ENCODE data around the gene DCXR. TPM values are rescaled to one million over a fixed set of nuclear protein-coding genes. Genes with fewer than 3 reads are reported as not detected.
A peak's percentile ranks its signal among the peaks of the same experiment; 100 is the strongest.

DCXR gene
- total and polyA plus RNA-seq, 2 of the 13 experiments (the other 11 are each of a cell fraction or from before 2014, with no cell fraction given), result 287 to 311 TPM

DNA sequence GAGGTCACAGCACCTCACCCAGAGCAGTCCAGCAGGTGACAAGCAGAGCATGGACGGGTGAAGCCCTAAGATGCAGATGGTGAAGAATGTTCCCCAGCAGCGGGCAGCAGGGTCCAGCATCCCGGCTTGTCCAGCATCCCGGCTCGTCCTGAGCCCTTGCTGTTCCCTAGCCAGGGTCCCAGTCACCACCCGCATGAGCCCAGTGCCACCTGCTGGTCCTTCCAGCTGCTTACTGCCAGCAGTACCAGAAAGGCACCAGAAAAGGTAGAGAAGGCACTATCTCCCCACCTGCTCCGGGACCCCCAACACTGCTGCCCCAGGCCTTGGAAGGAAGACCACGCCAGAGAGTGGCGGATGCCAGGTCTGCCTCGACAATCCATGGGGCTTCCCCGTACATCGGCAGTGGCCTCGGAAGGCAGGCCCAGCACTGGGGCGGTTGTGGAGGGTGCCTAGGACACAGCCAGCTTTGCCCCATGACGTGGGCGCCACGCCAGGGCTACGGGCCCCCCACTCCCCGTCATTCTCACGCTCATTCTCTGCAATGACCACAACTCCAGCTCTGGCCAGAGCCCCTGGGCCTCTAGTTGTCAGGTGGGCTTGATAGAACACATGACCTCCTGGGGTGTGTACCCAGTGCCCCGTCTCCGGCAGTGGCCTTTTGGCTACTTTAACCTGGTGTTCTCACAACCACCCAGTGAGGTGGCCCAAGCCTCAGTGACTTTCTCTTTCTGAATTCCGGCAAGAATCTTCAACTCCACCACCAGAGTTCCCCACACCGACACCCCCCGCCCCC is 16.2 kb downstream of the DCXR start (continued):
- peak; percentile 73; the same call in 1 of the 2 replicates for TF ChIP-seq TP53 (CRISPR knock-in tag; conservative IDR thresholded peaks at IDR 0.05)
- peak; percentile 17; the same call in 1 of the 2 replicates for TF ChIP-seq JUND (CRISPR knock-in tag; IDR thresholded peaks at IDR 0.05)
- peak; percentile 48; the same call in 1 of the 2 replicates for TF ChIP-seq CREB1 (IDR thresholded peaks at IDR 0.05)
- TF ChIP-seq CREB1 (CRISPR knock-in tag; IDR thresholded peaks at IDR 0.05), result no peak
- TF ChIP-seq, protein P1, sequence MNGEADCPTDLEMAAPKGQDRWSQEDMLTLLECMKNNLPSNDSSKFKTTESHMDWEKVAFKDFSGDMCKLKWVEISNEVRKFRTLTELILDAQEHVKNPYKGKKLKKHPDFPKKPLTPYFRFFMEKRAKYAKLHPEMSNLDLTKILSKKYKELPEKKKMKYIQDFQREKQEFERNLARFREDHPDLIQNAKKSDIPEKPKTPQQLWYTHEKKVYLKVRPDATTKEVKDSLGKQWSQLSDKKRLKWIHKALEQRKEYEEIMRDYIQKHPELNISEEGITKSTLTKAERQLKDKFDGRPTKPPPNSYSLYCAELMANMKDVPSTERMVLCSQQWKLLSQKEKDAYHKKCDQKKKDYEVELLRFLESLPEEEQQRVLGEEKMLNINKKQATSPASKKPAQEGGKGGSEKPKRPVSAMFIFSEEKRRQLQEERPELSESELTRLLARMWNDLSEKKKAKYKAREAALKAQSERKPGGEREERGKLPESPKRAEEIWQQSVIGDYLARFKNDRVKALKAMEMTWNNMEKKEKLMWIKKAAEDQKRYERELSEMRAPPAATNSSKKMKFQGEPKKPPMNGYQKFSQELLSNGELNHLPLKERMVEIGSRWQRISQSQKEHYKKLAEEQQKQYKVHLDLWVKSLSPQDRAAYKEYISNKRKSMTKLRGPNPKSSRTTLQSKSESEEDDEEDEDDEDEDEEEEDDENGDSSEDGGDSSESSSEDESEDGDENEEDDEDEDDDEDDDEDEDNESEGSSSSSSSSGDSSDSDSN (CRISPR knock-in tag; IDR thresholded peaks at IDR 0.05), result peak; percentile 74
- TF ChIP-seq, protein P2, sequence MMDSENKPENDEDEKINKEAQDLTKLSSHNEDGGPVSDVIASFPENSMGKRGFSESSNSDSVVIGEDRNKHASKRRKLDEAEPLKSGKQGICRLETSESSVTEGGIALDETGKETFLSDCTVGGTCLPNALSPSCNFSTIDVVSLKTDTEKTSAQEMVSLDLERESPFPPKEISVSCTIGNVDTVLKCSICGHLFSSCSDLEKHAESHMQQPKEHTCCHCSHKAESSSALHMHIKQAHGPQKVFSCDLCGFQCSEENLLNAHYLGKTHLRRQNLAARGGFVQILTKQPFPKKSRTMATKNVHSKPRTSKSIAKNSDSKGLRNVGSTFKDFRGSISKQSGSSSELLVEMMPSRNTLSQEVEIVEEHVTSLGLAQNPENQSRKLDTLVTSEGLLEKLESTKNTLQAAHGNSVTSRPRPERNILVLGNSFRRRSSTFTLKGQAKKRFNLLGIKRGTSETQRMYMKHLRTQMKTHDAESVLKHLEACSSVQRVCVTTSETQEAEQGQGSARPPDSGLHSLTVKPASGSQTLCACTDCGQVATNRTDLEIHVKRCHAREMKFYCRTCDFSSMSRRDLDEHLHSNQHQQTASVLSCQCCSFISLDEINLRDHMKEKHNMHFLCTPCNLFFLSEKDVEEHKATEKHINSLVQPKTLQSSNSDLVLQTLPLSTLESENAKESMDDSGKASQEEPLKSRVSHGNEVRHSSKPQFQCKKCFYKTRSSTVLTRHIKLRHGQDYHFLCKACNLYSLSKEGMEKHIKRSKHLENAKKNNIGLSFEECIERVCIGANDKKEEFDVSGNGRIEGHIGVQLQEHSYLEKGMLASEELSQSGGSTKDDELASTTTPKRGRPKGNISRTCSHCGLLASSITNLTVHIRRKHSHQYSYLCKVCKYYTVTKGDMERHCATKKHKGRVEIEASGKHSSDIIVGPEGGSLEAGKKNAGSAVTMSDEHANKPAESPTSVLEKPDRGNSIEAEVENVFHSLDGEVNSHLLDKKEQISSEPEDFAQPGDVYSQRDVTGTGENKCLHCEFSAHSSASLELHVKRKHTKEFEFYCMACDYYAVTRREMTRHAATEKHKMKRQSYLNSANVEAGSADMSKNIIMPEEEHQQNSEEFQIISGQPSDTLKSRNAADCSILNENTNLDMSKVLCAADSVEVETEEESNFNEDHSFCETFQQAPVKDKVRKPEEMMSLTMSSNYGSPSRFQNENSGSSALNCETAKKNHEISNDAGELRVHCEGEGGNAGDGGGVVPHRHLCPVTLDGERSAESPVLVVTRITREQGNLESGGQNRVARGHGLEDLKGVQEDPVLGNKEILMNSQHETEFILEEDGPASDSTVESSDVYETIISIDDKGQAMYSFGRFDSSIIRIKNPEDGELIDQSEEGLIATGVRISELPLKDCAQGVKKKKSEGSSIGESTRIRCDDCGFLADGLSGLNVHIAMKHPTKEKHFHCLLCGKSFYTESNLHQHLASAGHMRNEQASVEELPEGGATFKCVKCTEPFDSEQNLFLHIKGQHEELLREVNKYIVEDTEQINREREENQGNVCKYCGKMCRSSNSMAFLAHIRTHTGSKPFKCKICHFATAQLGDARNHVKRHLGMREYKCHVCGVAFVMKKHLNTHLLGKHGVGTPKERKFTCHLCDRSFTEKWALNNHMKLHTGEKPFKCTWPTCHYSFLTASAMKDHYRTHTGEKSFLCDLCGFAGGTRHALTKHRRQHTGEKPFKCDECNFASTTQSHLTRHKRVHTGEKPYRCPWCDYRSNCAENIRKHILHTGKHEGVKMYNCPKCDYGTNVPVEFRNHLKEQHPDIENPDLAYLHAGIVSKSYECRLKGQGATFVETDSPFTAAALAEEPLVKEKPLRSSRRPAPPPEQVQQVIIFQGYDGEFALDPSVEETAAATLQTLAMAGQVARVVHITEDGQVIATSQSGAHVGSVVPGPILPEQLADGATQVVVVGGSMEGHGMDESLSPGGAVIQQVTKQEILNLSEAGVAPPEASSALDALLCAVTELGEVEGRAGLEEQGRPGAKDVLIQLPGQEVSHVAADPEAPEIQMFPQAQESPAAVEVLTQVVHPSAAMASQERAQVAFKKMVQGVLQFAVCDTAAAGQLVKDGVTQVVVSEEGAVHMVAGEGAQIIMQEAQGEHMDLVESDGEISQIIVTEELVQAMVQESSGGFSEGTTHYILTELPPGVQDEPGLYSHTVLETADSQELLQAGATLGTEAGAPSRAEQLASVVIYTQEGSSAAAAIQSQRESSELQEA (CRISPR knock-in tag; IDR thresholded peaks at IDR 0.05; ENCODE audit: not compliant biosample characterization), result no peak
- TF ChIP-seq EED (CRISPR knock-in tag; IDR thresholded peaks at IDR 0.05), result peak; percentile 92
- TF ChIP-seq, protein P3, sequence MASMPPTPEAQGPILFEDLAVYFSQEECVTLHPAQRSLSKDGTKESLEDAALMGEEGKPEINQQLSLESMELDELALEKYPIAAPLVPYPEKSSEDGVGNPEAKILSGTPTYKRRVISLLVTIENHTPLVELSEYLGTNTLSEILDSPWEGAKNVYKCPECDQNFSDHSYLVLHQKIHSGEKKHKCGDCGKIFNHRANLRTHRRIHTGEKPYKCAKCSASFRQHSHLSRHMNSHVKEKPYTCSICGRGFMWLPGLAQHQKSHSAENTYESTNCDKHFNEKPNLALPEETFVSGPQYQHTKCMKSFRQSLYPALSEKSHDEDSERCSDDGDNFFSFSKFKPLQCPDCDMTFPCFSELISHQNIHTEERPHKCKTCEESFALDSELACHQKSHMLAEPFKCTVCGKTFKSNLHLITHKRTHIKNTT (CRISPR knock-in tag; IDR thresholded peaks at IDR 0.05), result peak; percentile 23; the same call in 1 of the 2 replicates
- TF ChIP-seq ZNF12 (CRISPR knock-in tag; IDR thresholded peaks at IDR 0.05), result peak; percentile 73; the same call in 1 of the 2 replicates
- 0 out of 2 replicates have a peak, but pooled peaks have one; percentile 31 for TF ChIP-seq PRMT3 (CRISPR knock-in tag; IDR thresholded peaks at IDR 0.05; ENCODE audit: borderline replicate concordance, low read depth)
- TF ChIP-seq, protein P4, sequence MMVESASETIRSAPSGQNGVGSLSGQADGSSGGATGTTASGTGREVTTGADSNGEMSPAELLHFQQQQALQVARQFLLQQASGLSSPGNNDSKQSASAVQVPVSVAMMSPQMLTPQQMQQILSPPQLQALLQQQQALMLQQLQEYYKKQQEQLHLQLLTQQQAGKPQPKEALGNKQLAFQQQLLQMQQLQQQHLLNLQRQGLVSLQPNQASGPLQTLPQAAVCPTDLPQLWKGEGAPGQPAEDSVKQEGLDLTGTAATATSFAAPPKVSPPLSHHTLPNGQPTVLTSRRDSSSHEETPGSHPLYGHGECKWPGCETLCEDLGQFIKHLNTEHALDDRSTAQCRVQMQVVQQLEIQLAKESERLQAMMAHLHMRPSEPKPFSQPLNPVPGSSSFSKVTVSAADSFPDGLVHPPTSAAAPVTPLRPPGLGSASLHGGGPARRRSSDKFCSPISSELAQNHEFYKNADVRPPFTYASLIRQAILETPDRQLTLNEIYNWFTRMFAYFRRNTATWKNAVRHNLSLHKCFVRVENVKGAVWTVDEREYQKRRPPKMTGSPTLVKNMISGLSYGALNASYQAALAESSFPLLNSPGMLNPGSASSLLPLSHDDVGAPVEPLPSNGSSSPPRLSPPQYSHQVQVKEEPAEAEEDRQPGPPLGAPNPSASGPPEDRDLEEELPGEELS (CRISPR knock-in tag; IDR thresholded peaks at IDR 0.05), result peak; percentile 29; the same call in 1 of the 2 replicates
- TF ChIP-seq, protein P5, sequence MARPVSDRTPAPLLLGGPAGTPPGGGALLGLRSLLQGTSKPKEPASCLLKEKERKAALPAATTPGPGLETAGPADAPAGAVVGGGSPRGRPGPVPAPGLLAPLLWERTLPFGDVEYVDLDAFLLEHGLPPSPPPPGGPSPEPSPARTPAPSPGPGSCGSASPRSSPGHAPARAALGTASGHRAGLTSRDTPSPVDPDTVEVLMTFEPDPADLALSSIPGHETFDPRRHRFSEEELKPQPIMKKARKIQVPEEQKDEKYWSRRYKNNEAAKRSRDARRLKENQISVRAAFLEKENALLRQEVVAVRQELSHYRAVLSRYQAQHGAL (CRISPR knock-in tag; IDR thresholded peaks at IDR 0.05; ENCODE audit: not compliant biosample characterization), result peak; percentile 45
- no peak for TF ChIP-seq SETDB1 (CRISPR knock-in tag; IDR thresholded peaks at IDR 0.05; ENCODE audit: borderline replicate concordance)
